Stimulated activated CD8-positive, alpha-beta memory T cell treated with anti-CD3 and anti-CD28 coated beads, Interleukin-7, amount 100 ng/mL, for 48 hours (primary cell): ENCODE data around the gene FAM72A.
"Not testable (repeated sequence)": the region's sequence is repeated elsewhere in the genome, so short reads cannot be mapped to it uniquely, and the experiment has no call there.

Experiments used
- DNase-seq, 2 donors: peaks; one replicate each; pipeline ENCODE4 v3.0.0-alpha.2; 2020; ENCODE audit warnings: low read depth in 1 of 2; ENCODE audit errors: extremely low read depth in 1 of 2

FAM72A gene

GRCh38 chr1:206202789-206203363, at the start of gene FAM72A:
Gene FAM72A, minus strand, starts transcription at chr1:206202839. Its CDS starts 814 bp downstream, at chr1:206202025.
- DNase-seq, result peak; percentile 91 to 97

- DNase-seq, result not testable (repeated sequence)
Measured at GRCh38 chr1:206250953-206251681, 48.5 kb upstream of the FAM72A start.

GRCh38 chr1:206246129-206246886, 43.7 kb upstream of the FAM72A start:
- DNase-seq, result not testable (repeated sequence)

- DNase-seq, result not testable (repeated sequence)
Measured at GRCh38 chr1:206245479-206245878, 42.8 kb upstream of the FAM72A start.

GRCh38 chr1:206243335-206243734, 40.7 kb upstream of the FAM72A start:
- DNase-seq, result peak in 1 of 2 donors; percentile 1

GRCh38 chr1:206240288-206240687, 37.6 kb upstream of the FAM72A start:
- not testable (repeated sequence) for DNase-seq

GRCh38 chr1:206235190-206235589, 32.6 kb upstream of the FAM72A start:
- not testable (repeated sequence) for DNase-seq

GRCh38 chr1:206234189-206234916, 31.7 kb upstream of the FAM72A start:
- DNase-seq, result not testable (repeated sequence)

GRCh38 chr1:206232970-206233645, 30.5 kb upstream of the FAM72A start:
- not testable (repeated sequence) for DNase-seq

GRCh38 chr1:206231989-206232388, 29.4 kb upstream of the FAM72A start:
- DNase-seq, result not testable (repeated sequence)

- not testable (repeated sequence) for DNase-seq
Measured at GRCh38 chr1:206229286-206229685, 26.6 kb upstream of the FAM72A start.

GRCh38 chr1:206226886-206227285, 24.2 kb upstream of the FAM72A start:
- not testable (repeated sequence) for DNase-seq

GRCh38 chr1:206225386-206225785, 22.7 kb upstream of the FAM72A start:
- not testable (repeated sequence) for DNase-seq

- not testable (repeated sequence) for DNase-seq
Measured at GRCh38 chr1:206224190-206224776, 21.6 kb upstream of the FAM72A start.

- DNase-seq, result not testable (repeated sequence)
Measured at GRCh38 chr1:206221585-206221984, 18.9 kb upstream of the FAM72A start.

- DNase-seq, result not testable (repeated sequence)
Measured at GRCh38 chr1:206220332-206221000, 17.8 kb upstream of the FAM72A start.

GRCh38 chr1:206219514-206220331, 17.1 kb upstream of the FAM72A start:
- DNase-seq, result not testable (repeated sequence)

GRCh38 chr1:206218765-206219164, 16.1 kb upstream of the FAM72A start:
- not testable (repeated sequence) for DNase-seq
